Measurements from ENCODE around the gene CIAO2B. TPM values are rescaled to one million over a fixed set of nuclear protein-coding genes. Genes with fewer than 3 reads are reported as not detected.

The CIAO2B gene
- total and polyA plus RNA-seq, 12 donors, result 80.7 to 258 (median 112) TPM

- peak overlapping the region in 1 of 5 donors; percentile 18 for H3K27ac ChIP-seq
- 83 to 85% (median 84%) methylated on average over 10 to 11 of the region's 11 CpGs; no CpG with 5 or more reads in 1 of the 4 donors for WGBS, 4 donors
- TF ChIP-seq POLR2A (IDR thresholded peaks at IDR 0.05) (no peak), CTCF (IDR thresholded peaks at IDR 0.05) (no peak)
- no peak overlapping the region for H3K4me3 ChIP-seq
- H3K27me3 ChIP-seq, result no peaks in the 10 kb centered on the region
- H3K9me3 ChIP-seq (replicated peaks in 1 of 3), result no peaks in the 10 kb centered on the region
- peaks cover 15 to 28% of the 10 kb centered on the region in 2 donors for H3K4me1 ChIP-seq (replicated peaks in 1 of 2)
- no peaks in the 10 kb centered on the region for H3K36me3 ChIP-seq (replicated peaks in 1 of 2)
- DNase-seq, result no peak
- intact Hi-C loops (cut with DNase I), result no loop called here
Observed at GRCh38 chr16:66903544-66904427, 30.4 kb downstream of the CIAO2B start.

GRCh38 chr16:66902648-66903543 lies 31.3 kb downstream of the CIAO2B start:
- no peak overlapping the region for H3K4me3 ChIP-seq

GRCh38 chr16:66901626-66902025 lies 32.6 kb downstream of the CIAO2B start:
- DNase-seq, result no peak
- peaks cover 20 to 39% of the 10 kb centered on the region in 2 donors for H3K4me1 ChIP-seq (replicated peaks in 1 of 2)
- WGBS, 4 donors, result 86 to 93% (median 89%) methylated on average over 5 to 10 of the region's 10 CpGs
- no peaks in the 10 kb centered on the region for H3K36me3 ChIP-seq (replicated peaks in 1 of 2)
- H3K27ac ChIP-seq, result peak overlapping the region in 2 of 5 donors; percentile 78 to 88
- no peaks in the 10 kb centered on the region for H3K27me3 ChIP-seq
- no peak overlapping the region for H3K4me3 ChIP-seq
- intact Hi-C loops (cut with DNase I), result no loop called here
- TF ChIP-seq POLR2A (IDR thresholded peaks at IDR 0.05) (no peak), CTCF (IDR thresholded peaks at IDR 0.05) (no peak)
- H3K9me3 ChIP-seq (replicated peaks in 1 of 3), result no peaks in the 10 kb centered on the region

More at GRCh38 chr16:66902648-66903543, 31.3 kb downstream of the CIAO2B start:
- DNase-seq, result no peak
- 66 to 84% (median 83%) methylated on average over 9 to 14 of the region's 14 CpGs for WGBS, 4 donors
- Histone ChIP-seq H3K9me3 (replicated peaks in 1 of 3) (no peaks in the 10 kb centered on the region), H3K4me1 (replicated peaks in 1 of 2) (peaks cover 20 to 37% of the 10 kb centered on the region in 2 donors), H3K36me3 (replicated peaks in 1 of 2) (no peaks in the 10 kb centered on the region), H3K27me3 (no peaks in the 10 kb centered on the region), H3K27ac (peak overlapping the region in 1 of 5 donors; percentile 18)
- TF ChIP-seq CTCF (IDR thresholded peaks at IDR 0.05) (no peak), POLR2A (IDR thresholded peaks at IDR 0.05) (no peak)
- intact Hi-C loops (cut with DNase I), result no loop called here

Measured in adrenal gland (tissue), 12 donors.